GM23248 (cell line): ENCODE measurements around the gene CCDC47.

Experiments
- EZH2 ChIP-seq: fragments of 200-600 bp; sonication (generic); IDR thresholded peaks from 2 replicates; pipeline ENCODE4 v1.6.1; 2018; ENCODE audit warnings: antibody characterized with exemption, mild to moderate bottlenecking; ENCODE audit not compliant: insufficient read depth, poor library complexity, severe bottlenecking
- EZH2phosphoT487 ChIP-seq: fragments of 200-600 bp; sonication (generic); IDR thresholded peaks from 2 replicates; pipeline ENCODE4 v1.6.1; 2018; ENCODE audit warnings: antibody characterized with exemption, moderate library complexity, mild to moderate bottlenecking, low read depth; ENCODE audit not compliant: insufficient read depth

DNA sequence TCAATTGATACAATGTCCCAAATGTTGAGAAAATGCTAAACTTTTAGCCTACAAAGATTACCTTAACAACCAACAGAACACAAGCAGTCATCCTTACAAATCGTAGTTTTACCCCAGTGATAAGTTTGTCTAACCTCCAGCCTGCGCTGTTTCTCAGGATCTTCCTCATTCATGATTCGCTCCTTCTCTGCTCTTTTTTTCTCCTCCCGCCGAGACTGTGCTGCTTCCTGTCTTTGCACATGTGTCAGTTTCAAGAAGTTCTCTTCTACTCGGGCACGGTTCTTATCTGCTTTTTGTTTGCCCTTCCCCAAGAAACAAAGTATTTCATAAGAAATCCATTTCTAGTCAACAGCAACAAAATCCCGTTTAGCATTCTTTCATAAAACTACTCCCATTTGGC lies 21.6 kb downstream of the CCDC47 start:
- TF ChIP-seq EZH2 (no peak), EZH2phosphoT487 (no peak)
